HG03469 (cell line): ENCODE data around the gene YY2.
"Not testable (repeated sequence)": the region's sequence is repeated elsewhere in the genome, so short reads cannot be mapped to it uniquely, and the experiment has no call there.

ENCODE experiments used
- ATAC-seq: cut with Tn5 transposase; IDR thresholded peaks from one replicate; pipeline ENCODE4 v1.9.1; 2021; ENCODE audit warnings: mild to moderate bottlenecking, moderate library complexity, moderate number of reproducible peaks; ENCODE audit not compliant: unreplicated experiment

YY2 gene

DNA sequence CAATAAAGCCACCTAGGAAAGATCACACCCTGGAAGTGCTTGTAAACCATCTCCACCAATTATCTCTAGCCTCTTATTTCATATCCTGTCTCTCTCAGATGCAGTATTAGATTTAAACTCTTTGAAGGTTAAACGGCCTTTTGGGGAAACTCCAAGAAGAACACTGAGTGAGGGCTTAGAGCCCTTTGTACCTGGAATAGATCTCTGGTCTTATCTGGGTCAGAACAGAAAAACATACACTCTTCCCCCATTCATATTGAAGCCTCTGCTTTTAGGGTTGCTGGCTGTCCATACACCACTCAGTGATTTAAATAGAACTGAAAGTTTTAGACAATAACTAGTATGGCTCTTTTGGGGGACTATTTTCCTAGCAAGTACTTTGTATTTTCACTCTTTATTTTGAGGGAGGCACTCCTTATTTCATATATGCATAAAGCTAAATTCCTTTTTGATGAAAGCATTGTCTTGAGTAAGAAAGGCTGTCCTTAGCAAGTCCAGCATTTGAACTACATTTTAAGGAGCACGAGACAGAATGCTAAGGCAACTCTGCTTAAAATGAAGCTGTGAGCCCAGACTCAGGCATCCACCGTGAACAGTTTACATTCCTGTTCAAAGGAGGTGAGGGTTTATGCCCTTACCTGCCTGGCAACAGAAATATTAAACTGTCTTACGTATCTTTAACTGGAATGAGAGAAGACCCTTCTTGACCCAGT, 17.4 kb downstream of the YY2 start:
- ATAC-seq = no peak

DNA sequence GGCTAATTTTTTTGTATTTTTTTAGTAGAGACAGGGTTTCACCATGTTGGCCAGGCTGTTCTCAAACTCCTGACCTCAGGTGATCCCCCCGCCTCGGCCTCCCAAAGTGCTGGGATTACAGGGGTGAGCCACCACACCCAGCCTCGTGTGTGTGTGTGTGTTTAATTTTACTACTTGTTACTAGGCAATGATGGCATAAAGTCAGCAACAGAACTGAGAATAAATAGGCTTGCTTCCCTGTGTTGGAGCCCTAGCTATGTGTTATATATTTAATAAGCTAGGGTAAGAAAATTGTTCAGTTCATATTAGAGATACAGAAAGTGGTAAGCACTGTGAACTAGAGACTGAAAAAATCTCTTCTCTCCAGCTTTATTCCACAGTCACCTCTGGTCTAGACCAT, 18.4 kb downstream of the YY2 start:
- not testable (repeated sequence) for ATAC-seq

DNA sequence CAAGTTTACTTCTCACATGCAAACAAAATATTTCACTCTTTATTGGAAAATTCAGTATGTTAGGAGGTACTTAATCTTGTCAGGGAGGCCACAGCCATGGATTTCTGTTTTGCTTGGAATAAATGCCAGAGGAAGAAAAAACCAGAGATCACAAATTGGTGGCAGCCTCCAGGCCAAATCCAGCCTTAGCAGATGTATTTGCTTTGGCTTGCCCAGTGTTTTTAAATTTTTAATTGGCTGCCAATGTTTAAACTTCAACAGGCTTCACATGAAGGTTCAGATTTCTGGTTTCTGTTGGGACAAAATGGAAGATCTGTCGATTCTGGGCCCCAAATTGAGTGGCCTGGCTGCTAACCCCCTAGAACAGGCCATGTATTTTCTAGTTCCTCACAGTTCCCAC, 19.2 kb downstream of the YY2 start:
- no peak for ATAC-seq

DNA sequence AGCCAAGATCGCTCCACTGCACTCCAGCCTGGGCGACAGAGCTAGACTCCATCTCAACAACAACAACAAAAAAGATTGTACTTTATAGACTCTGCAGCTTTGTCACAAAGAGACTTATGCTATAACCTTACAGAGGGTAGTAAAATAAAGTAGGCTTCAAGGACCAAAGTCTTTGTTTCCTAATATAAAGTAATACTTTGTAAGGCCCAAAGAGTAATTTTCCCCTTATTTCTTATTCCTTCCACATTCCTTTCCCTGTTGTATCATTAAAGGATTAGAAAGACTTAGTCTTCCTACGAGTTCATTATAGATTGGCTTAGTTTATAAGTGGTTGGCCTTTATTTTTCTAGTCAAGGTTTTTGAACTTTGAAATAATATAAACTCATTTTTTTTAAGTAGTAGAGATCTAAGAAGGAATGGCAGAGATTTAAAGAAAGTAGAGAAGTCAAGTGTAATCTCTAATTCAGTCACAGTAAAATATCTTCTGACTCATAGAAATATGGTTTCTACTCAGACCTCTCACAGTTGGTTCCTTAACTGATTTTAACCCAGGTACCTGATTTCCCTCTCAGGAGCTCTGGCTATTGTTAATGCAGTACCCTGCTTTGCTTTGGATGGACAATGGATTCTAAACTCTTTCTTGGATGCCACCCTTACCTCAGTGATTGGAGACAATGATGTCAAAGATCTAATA, 26.2 kb downstream of the YY2 start:
- no peak for ATAC-seq

DNA sequence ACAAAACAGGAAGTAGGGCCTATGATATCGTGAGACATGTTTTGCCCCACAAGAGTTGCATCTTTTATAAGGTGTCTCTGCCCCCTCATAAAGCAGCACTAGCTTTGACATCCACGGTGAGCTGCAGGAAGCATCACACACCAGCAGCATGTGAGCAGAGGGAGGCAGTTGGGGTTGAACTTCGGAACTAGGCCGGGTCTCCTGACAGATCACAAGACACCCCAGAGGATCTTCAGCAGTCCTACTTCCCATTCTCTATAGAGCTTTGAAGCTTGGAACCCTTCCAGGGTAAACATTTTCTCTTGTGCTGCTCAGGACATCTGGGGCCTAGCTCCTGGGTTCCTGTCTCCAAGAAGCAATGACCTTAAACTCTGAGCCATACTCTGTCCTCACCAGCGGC, 27.5 kb downstream of the YY2 start:
- no peak for ATAC-seq

- no peak for ATAC-seq
Measured at GRCh38 chrX:21885568-21885967, 29.8 kb downstream of the YY2 start.

DNA sequence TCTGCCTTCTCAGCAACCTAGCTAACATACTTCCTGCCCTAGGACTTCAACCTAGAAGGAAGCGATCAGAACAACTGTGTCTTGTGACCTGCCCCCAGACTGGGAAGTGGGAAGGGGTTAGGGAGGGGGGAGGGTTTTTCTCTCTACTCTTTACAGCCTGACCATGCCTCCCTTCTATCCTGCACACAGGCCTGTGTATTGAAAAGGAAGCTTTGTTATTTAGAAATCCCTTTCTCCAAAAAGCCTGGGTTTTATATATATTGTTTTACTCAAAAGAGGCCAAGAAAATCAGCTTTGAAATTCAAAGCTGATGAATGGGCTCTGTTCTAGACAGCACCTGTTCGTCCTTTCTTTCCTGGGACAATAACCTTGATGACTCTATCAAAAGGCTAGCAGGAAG, 49.5 kb downstream of the YY2 start:
- no peak for ATAC-seq

DNA sequence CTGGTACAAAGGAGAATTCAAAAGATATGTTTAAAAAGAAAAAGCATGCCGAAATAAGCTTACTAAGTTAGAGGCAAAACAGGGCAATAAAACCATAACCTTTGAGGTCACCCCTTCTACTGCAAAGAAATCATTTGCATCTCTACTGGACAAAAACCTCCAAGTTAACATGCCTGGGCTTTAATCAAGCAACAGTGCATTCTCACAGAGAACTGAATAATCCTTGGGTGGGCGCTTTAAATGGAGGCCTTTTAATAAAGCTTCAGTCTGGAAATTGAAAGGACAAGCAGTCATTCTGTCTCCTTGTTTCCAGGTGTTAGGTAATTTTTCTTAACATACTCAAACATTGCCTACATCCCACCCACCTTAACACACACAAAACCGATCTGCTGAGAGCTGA, 50.2 kb downstream of the YY2 start:
- no peak for ATAC-seq

DNA sequence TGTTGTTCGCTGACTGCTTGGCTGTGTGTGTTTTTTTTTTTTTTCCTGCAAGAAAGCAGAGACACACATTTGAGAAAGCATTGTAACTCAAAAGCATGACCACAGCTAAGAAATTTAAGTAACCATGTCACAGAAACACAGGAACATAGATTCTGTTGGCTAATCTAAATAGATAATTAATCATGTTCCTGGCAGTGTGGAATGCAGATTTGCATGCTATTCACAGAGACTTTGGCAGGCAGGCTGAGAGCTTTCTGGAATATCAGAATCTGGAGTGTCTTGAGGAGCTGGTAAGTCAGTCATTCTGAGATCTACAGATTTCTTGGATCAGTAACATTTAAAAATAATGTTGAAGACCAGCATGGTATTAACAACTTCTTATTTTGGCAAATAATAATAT, 51.5 kb downstream of the YY2 start:
- ATAC-seq = no peak
